Stimulated activated CD4-positive, alpha-beta T cell treated with anti-CD3 and anti-CD28 coated beads, TNF-alpha, amount 100 ng/mL, for 1 hour (primary cell): ENCODE results near the gene LRRC40.
"Not testable (repeated sequence)": the region's sequence is repeated elsewhere in the genome, so short reads cannot be mapped to it uniquely, and the experiment has no call there.

ENCODE experiments used
- DNase-seq, 3 donors: peaks; one replicate each; pipeline ENCODE4 v3.0.0-alpha.2; 2020; ENCODE audit warnings: low read depth in 3 of 3, low spot score in 1 of 3

The LRRC40 gene

DNA sequence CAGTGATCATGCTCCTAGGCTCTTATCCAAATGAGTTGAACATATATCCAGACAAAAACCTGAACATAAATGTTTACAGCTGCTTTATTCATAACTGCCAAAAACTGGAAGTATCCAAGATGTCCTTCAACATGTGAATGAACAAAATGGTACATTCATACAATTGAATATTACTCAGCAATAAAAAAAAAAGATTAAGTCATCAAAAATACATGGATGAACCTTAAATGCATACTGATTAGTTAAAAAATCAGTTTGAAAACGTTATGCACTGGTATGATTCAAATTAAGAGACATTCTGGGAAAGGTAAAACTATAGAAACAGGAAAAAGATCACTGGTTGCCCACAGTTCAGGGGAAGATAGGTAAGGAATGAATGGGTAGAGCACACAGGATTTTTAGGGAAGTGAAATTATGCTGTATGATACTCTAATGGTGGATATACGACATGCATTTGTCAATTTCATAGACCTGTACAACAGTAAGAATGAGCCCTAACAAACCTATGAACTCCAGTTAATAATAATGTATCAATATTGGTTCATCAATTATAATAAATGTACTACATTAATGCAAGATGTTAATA, 3.1 kb downstream of the LRRC40 start:
- no peak for DNase-seq

DNA sequence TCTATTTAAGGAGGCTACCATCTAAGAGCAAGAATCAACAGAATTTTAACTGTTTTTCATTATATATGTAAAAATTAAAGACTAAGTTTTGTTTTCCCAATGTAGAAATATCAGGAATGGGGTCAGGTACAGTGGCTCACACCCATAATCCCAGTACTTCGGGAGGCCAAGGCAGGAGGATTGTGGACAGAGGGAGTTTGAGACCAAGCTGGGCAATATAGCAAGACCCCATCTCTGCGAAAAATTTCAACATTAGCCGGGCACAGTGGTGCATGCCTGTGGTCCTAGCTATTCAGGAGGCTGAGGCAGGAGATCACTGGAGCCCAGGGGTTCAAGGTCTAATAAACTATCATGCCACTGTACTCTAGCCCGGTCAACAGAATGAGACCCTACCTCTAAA, 5.3 kb downstream of the LRRC40 start:
- no peak for DNase-seq

- DNase-seq, result no peak
These were observed 9.0 kb downstream of the LRRC40 start for GRCh38 chr1:70196333-70196732.

DNA sequence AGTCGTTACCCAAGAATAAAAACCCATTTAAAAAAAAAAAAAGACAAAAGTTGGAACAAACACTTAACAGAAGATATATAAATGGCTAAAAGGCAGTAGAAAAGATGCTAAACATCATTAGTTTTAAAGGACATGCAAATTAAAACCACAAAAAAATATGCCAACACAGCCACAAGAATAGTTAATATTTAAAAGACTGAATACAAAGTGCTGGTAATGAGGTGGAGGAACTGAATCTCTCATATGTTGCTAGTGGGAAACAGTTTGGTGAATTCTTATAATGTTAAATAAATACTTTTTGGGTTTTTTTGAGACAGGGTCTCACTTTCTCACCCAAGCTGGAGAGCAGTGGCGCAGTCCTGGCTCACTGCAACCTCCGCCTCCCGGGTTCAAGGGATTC, 10.0 kb downstream of the LRRC40 start:
- DNase-seq, result no peak

DNA sequence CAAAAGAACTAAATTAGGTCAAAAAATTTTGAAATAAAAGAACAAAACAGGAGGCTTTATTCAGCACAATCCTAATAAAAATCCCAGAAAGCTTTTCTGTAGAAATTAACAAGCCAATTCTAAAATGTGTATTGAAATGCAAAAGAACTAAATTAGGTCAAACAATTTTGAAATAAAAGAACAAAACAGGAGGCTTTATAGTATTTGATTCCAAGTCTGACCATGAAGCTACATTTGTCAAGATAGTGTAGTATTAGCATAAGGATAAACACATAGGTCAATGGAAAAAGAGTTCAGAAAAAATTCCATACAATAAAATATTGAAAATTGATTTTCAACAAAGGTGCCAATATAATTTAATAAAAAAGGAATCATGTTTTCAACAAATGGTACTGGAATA, 10.8 kb downstream of the LRRC40 start:
- no peak for DNase-seq

DNA sequence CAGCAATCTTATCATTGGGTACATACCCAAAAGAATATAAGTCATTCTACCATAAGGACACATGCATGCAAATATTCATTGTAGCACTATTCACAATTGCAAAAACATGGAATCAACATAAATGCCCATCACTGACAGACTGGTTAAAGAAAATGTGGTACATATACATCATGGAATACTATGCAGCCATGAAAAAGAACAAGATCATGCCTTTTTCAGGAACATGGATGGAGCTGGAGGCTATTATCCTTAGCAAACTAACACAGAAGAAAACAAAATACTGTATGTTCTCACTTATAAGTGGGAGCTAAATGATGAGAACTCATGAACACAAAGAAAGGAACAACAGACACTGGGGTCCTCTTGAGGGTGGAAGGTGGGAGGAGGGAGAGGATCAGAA, 12.9 kb downstream of the LRRC40 start:
- not testable (repeated sequence) for DNase-seq

- no peak for DNase-seq
These were observed 15.2 kb downstream of the LRRC40 start for GRCh38 chr1:70190180-70190579.

- DNase-seq, result no peak
These were observed 16.9 kb downstream of the LRRC40 start for GRCh38 chr1:70188522-70188921.

- not testable (repeated sequence) for DNase-seq
These were observed 20.2 kb downstream of the LRRC40 start for GRCh38 chr1:70185181-70185580.

DNA sequence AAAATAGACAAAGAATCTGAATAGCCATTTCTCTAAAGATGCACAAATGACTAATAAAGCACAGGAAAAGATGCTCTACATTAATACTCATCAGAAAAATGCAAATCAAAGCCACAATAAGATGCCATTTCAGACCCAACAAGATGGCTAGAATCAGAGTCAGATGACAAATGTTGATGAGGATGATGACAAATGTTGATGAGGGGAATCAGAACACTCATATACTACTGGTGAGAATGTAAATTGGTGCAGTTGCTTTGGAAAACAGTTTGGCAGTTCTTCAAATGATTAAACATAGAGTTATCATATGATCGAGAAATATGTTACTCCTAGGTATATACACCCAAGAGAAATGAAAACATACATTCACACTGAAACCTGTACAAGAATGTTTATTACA, 33.9 kb downstream of the LRRC40 start:
- DNase-seq, result no peak

DNA sequence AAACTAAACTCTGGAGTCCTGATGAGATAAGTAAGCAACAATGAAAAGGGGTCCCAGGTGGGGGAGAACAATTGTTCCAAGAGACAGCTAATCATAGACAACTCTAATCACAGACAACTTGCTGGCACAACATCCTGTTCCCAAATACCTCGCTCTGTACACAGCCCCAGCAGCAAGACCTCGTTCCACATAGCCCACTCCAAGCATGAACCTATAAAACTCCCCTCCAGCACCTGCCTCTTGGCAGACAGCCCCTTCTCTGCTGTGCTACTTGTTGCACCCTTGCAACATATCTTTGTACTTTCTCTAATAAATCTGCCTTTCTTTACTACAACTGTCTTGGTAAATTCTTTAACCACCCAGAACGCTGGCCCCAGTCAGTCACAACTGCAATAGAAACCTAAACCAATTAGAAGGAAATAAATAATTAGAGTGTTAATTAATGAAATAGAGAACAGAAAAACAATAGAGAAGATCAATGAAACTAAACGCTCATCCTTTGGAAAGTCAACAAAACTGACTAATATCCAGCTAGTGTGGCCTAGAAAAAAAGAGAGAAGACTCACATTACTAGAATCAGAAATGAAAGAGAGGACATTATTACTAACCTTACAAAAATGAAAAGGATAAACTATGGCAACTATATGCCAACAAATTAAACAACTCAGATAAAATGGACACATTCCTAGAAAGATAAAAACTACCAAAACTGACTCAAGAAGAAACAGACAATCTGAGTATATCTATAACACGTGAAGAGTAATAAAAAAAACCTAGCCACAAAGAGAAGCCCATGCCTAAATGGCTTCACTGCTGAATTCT, 36.1 kb downstream of the LRRC40 start:
- DNase-seq, result no peak

DNA sequence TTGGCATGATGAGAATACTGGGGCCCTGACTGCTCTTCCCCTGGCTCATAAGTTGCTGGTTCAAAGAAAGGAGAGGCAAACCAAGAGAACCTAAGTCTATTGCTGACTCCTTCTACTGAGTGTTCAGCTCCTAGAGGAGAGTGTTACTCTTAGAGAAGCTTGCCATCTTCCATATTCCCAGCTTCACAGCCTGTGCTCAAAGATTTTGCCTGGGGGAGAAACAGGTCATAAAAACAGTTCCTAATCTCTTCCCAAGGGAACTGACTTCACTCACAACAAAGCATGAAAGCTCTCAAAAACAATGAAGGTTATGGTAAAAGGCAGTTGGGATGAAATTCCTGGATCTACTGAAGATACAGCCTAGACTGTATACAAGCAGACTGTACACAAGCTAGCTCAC, 37.1 kb downstream of the LRRC40 start:
- DNase-seq, result no peak

DNA sequence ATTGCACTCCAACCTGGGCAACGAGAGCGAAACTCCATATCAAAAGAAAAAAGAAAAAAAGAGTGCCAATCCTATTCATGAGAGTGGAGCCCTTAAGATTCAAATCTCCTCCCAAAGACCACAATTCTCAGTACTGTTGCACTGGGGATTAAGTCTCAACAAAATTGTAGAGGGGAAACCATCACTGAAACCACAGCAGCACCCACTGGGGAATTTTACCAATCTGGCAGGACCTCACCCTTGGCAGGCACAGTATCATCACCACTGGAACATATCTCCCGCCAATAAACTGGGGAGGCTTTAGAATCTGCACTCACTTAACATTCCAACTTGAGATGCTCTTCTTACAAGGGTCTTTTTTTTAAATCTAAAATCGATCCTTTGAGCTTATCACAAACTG, 41.0 kb downstream of the LRRC40 start:
- no peak for DNase-seq

GRCh38 chr1:70156529-70157120, 48.8 kb downstream of the LRRC40 start:
- DNase-seq, result no peak

DNA sequence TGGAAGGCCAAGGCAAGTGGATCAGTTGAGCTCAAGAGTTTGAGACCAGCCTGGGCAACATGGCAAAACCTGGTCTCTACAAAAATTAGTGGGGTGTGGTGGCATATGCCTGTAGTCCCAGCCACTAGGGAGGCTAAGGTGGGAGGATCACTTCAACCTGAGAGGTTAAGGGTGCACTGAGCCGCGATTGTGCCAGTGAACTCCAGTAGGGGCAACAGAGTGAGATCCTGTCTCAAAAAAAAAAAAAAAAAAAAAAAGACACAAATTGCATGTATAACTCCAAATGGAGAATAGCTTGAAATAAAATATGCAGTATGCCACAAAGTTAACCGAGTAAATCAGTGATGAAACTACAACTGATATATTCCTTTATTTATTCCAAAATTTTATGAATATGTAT, 51.6 kb downstream of the LRRC40 start:
- DNase-seq, result no peak

GRCh38 chr1:70150444-70150843, 54.9 kb downstream of the LRRC40 start:
- DNase-seq, result no peak

GRCh38 chr1:70146488-70146887, 58.9 kb downstream of the LRRC40 start:
- DNase-seq, result no peak

DNA sequence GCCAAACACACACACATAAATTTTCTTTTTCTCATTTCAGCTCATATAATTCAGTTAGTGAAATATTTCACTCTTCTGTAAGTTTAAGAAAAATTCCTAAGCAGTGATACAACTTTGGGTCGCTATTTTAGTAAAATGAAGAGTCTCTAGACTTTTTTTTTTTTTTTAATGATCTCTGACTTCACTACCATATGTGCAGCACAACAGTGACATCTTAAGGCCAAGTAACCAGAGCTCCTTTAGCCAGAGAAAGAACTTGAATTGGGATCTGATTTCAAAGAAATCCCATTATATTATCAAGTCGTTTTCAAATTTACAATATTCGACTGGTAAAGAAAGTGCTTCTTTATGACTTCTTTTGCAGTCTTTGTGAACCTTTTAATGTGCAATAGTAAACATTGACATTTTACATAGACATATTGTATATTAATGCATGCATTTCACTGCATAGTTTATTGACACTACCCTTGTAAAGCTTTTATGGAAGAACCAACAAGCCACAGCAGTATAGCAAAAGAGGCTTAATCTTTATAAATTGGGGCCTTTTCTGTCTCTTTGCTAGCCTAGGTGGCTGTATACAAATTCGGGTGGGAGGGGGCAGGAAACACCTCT, 62.2 kb downstream of the LRRC40 start:
- DNase-seq, result no peak

GRCh38 chr1:70142075-70142474, 63.3 kb downstream of the LRRC40 start:
- DNase-seq, result no peak

- DNase-seq, result no peak
These were observed 64.5 kb downstream of the LRRC40 start for GRCh38 chr1:70140894-70141293.

DNA sequence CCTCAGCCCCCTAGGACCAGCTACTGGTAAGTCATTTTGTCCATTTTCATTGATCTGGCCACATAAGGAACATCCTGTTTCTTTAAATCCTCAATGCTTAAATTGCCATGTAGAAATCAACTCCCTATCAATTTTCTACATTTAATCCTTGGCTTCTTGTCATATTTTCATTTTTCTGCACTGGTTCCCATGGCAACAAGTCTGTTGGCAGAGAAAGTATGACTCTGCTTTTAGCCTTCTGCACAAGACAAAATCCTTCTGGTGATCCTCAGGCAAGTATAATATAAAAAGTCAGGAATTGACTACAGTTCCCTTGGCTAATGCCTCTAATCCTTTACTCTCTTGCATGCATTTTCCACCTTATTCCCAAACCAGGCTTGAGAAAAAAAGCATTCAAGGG, 65.0 kb downstream of the LRRC40 start:
- DNase-seq, result no peak

DNA sequence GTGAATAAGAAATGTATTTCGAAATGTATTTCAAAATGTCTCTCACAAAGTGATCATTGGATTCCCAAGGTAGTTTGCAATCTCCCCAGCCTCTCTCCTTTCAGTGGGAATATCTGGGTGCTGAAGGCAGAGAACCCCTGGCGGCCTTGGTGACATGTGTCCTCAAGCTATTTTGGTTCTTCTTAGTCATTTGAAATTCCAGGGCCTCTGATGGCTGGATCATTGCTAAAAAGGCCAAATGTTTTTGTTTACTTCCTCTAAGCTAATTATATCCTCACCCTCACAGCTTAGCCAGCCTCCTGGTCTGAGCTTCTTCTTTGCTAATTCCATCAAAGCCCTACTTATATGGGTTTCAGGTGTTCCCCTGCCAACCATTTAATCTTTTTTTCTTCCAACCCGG, 71.2 kb downstream of the LRRC40 start:
- no peak for DNase-seq
